ENCODE measurements around the gene CEP95. TPM values are rescaled to one million over a fixed set of nuclear protein-coding genes. Genes with fewer than 3 reads are reported as not detected.

The CEP95 gene
- total RNA-seq, 1 experiment from 2014 or later: 67.3 TPM

GRCh38 chr17:64540118-64540776 lies 33.5 kb downstream of the CEP95 start:
- Histone ChIP-seq H2AFZ (ENCODE audit: low read length) (no peak overlapping the region), H2BK5ac (ENCODE audit: insufficient read length, low read length) (no peak overlapping the region), H3T11ph (ENCODE audit: low read length) (no peak overlapping the region), H3K18ac (ENCODE audit: insufficient read length, low read depth, low read length) (no peak overlapping the region), H4K20me1 (ENCODE audit: control insufficient read depth, insufficient read depth, insufficient read length) (no peaks in the 10 kb centered on the region), H2BK12ac (ENCODE audit: insufficient read length, low read depth, low read length) (no peak overlapping the region), H4K91ac (ENCODE audit: insufficient read length, low read depth, low read length) (no peak overlapping the region), H2AK5ac (ENCODE audit: insufficient read length, low read length) (no peak overlapping the region), H3K9ac (ENCODE audit: extremely low read depth, insufficient read length, low read length) (no peak overlapping the region), H3K4me1 (ENCODE audit: insufficient read depth, low read length) (no peaks in the 10 kb centered on the region), H3K14ac (ENCODE audit: insufficient read depth, low read length) (no peak overlapping the region), H3K56ac (ENCODE audit: insufficient read length, low read depth, low read length) (no peak overlapping the region), H2BK120ac (ENCODE audit: low read depth, low read length, poor library complexity, severe bottlenecking) (no peak overlapping the region), H3K4ac (ENCODE audit: low read depth, low read length) (no peak overlapping the region), H3K27ac (ENCODE audit: insufficient read length, low read depth, low read length) (no peak overlapping the region), H3K23ac (ENCODE audit: insufficient read length, low read depth, low read length) (no peak overlapping the region), H3K23me2 (ENCODE audit: insufficient read length, low read depth, low read length, poor library complexity, severe bottlenecking) (no peaks in the 10 kb centered on the region), H2BK15ac (ENCODE audit: low read depth, low read length) (no peak overlapping the region), H3K79me2 (ENCODE audit: insufficient read depth, low read length) (no peaks in the 10 kb centered on the region), H4K5ac (ENCODE audit: insufficient read length, low read depth, low read length) (no peak overlapping the region), H3K79me1 (ENCODE audit: insufficient read depth, low read depth, low read length, poor library complexity, severe bottlenecking) (no peaks in the 10 kb centered on the region), H4K8ac (replicated peaks; ENCODE audit: insufficient read length, low read depth, low read length) (no peak overlapping the region), H3K9me3 (ENCODE audit: control insufficient read depth, low read depth, low read length) (no peaks in the 10 kb centered on the region), H2BK20ac (ENCODE audit: low read depth, low read length, poor library complexity, severe bottlenecking) (no peak overlapping the region), H3K27me3 (ENCODE audit: insufficient read depth, low read length) (no peaks in the 10 kb centered on the region), H3K4me2 (ENCODE audit: insufficient read depth, insufficient read length, low read length) (no peak overlapping the region)
- no peak for DNase-seq
- H3K4me1 Mint-ChIP-seq: peaks cover 0 to 3% of the 10 kb centered on the region in 2 experiments; a peak in 1 of 4 replicates
- peaks cover 6 to 57% (median 22%) of the 10 kb centered on the region in 3 experiments for H3K36me3 Mint-ChIP-seq (ENCODE audit: insufficient read depth in 1 of 3, low read depth in 3 of 3)
- no peak for TF ChIP-seq CTCF (conservative IDR thresholded peaks at IDR 0.05)
- H3K4me3 Mint-ChIP-seq: no peak overlapping the region
- no peaks in the 10 kb centered on the region for H3K9me3 Mint-ChIP-seq
- WGBS (ENCODE audit: extremely low coverage, insufficient read length, low lambda C conversion rate): no CpG with 5 or more reads among the region's 5 CpGs
- H3K27me3 Mint-ChIP-seq (ENCODE audit: low read depth): no peaks in the 10 kb centered on the region
- no peak overlapping the region for H3K27ac Mint-ChIP-seq

Measured in H9 (cell line).